Spleen (tissue), 11 donors: ENCODE data around the gene FEZ2. TPM values are rescaled to one million over a fixed set of nuclear protein-coding genes. Genes with fewer than 3 reads are reported as not detected.

Source experiments
- DNase-seq: peaks from one replicate; pipeline ENCODE4 v3.0.0-alpha.2; 2020
- H3K27ac ChIP-seq, 8 donors: fragments of 200-600 bp; sonication (generic) in 7 of 8; 1 replicate in 4 of 8; 2 replicates in 4 of 8; pipeline versions ENCODE4 v1.5.0 to v1.8.0; 2016 to 2021; ENCODE audit warnings: inconsistent platforms in 4 of 8, mild to moderate bottlenecking in 4 of 8, moderate library complexity in 1 of 8
- H3K27me3 ChIP-seq, 7 donors: fragments of 200-600 bp; sonication (generic) in 6 of 7; replicated peaks in 1 of 7; 1 replicate in 4 of 7; 2 replicates in 3 of 7; pipeline versions ENCODE4 v1.5.0 to v1.8.0; 2016 to 2021; ENCODE audit warnings: inconsistent platforms in 3 of 7, mild to moderate bottlenecking in 1 of 7
- H3K36me3 ChIP-seq, 6 donors: fragments of 200-600 bp; sonication (generic) in 5 of 6; 1 replicate in 4 of 6; 2 replicates in 2 of 6; pipeline versions ENCODE4 v1.5.0 to v1.8.0; 2016 to 2021; ENCODE audit warnings: inconsistent platforms in 2 of 6
- H3K4me1 ChIP-seq, 6 donors: fragments of 200-600 bp; sonication (generic) in 5 of 6; 1 replicate in 3 of 6; 2 replicates in 3 of 6; pipeline versions ENCODE4 v1.5.0 to v1.8.0; 2016 to 2021; ENCODE audit warnings: inconsistent platforms in 3 of 6
- H3K4me3 ChIP-seq, 8 donors: fragments of 200-600 bp; sonication (generic) in 7 of 8; 1 replicate in 4 of 8; 2 replicates in 4 of 8; pipeline versions ENCODE4 v1.5.0 to v1.8.0; 2016 to 2021; ENCODE audit warnings: inconsistent platforms in 4 of 8, mild to moderate bottlenecking in 4 of 8, moderate library complexity in 2 of 8
- H3K9me3 ChIP-seq, 8 donors: fragments of 200-600 bp; sonication (generic) in 7 of 8; 1 replicate in 4 of 8; 2 replicates in 4 of 8; pipeline versions ENCODE4 v1.5.0 to v1.8.0; 2016 to 2021; ENCODE audit warnings: inconsistent platforms in 4 of 8
- POLR2A ChIP-seq, 3 donors: fragments of 450-650 bp; IDR thresholded peaks; one replicate each; pipeline ENCODE4 v1.5.1; 2017; ENCODE audit warnings: antibody characterized with exemption in 3 of 3, mild to moderate bottlenecking in 1 of 3
- POLR2AphosphoS5 ChIP-seq, 3 donors: sonication (generic); formaldehyde crosslinking; IDR thresholded peaks; one replicate each; pipeline ENCODE4 v1.5.1; 2017; ENCODE audit warnings: antibody characterized with exemption in 3 of 3
- WGBS, 5 donors: extraction: QIAGEN DNeasy Blood & Tissue Kit in 3 of 5; methylation state at CpG; one replicate each; pipeline versions ENCODE4 v1.1.5 to v1.1.7; 2013 to 2018; 5-methylcytosine and 5-hydroxymethylcytosine counted together
- intact Hi-C: fragments of 100-400 bp; cut with DNase I; formaldehyde crosslinking; loops from one replicate; pipeline ENCODE4 v1.15.0; 2023; ENCODE audit warnings: low total_unique reads
- polyA plus RNA-seq, 3 donors: library from polyadenylated mRNA; stranded (reverse); fragments of 200-250 nt; gene quantifications; one replicate each; pipeline ENCODE4 v1.2.1, GENCODE V29; 2013
- total RNA-seq, 7 donors: library from RNA; depleted of rRNA in 3 of 7; stranded (reverse); fragments of >200 nt in 3 of 7; fragmentation: NEBNext Ultra II Directional in 4 of 7; extraction: Animal tissue kit (Norgen Biotek cat#: 25700) in 4 of 7; gene quantifications; one replicate each; pipeline versions ENCODE4 v1.1.0 to v1.2.1, GENCODE V29; 2016 to 2021
- TF ChIP-seq, protein P1 (sequence below), 11 experiments: fragments of 200-600 bp in 7 of 11; fragments of 450-650 bp in 4 of 11; sonication (generic) in 4 of 11; IDR thresholded peaks in 8 of 11; conservative IDR thresholded peaks in 3 of 11; 1 replicate in 7 of 11; 2 replicates in 4 of 11; pipeline versions ENCODE4 v1.4.0 to v1.8.0; 2016 to 2021; ENCODE audit warnings: antibody characterized with exemption in 11 of 11, inconsistent platforms in 4 of 11, mild to moderate bottlenecking in 1 of 11
- donor health status: healthy with polysubstance abuse.
- donor health status: DM: no; HTN: no; CAD: no; lungs with moderate emphysema.
- donor health status: DM: no; HTN: no; CAD: no.
- donor health status: Bipolar disorder and iron deficiency.
- donor health status: healthy.
- donor health status: DM: no; HTN: no; CAD: no.
- donor health status: DM: yes; HTN: yes; CAD: no.

FEZ2 gene
- total and polyA plus RNA-seq, 10 donors = 12.2 to 76.9 (median 57.1) TPM

DNA sequence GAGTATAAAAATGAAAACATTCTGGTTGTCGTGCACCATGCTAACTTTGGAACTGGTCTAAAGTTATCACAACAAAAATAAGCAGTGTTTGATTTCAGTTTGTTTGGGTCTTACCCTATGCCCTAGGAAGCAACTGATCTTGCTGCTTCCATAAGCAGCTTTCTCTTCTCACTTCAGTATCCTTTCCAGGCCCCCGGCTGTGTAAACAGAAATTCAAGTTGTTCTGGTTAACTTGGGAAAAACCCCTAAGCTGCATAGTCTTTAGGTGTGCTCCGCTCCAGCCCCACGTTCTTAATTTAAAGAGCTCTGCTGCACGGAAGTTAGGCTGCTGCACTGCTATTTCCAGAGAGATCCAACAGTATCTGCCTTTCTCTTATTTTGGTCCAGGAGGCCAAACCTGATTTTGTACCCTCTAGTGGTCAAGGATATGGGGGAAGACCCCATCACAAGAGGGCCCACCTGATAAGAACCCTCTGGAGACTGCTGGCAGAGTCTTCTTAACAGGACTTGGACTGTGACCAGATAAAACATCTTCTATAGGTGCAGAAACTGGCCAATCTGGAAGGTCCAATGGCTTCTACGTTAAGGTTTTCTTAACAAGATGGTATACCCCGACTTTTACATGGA is 69.1 kb downstream of the FEZ2 start:
- peaks cover 0 to 14% (median 5%) of the 10 kb centered on the region in 6 donors for H3K4me1 ChIP-seq
- H3K27me3 ChIP-seq = no peaks in the 10 kb centered on the region
- H3K27ac ChIP-seq = no peak overlapping the region
- H3K4me3 ChIP-seq = no peak overlapping the region
- no peaks in the 10 kb centered on the region for H3K9me3 ChIP-seq
- no peak for TF ChIP-seq POLR2A (IDR thresholded peaks at IDR 0.05)
- TF ChIP-seq, protein P1, sequence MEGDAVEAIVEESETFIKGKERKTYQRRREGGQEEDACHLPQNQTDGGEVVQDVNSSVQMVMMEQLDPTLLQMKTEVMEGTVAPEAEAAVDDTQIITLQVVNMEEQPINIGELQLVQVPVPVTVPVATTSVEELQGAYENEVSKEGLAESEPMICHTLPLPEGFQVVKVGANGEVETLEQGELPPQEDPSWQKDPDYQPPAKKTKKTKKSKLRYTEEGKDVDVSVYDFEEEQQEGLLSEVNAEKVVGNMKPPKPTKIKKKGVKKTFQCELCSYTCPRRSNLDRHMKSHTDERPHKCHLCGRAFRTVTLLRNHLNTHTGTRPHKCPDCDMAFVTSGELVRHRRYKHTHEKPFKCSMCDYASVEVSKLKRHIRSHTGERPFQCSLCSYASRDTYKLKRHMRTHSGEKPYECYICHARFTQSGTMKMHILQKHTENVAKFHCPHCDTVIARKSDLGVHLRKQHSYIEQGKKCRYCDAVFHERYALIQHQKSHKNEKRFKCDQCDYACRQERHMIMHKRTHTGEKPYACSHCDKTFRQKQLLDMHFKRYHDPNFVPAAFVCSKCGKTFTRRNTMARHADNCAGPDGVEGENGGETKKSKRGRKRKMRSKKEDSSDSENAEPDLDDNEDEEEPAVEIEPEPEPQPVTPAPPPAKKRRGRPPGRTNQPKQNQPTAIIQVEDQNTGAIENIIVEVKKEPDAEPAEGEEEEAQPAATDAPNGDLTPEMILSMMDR (IDR thresholded peaks at IDR 0.05 in 8 of 11, conservative IDR thresholded peaks at IDR 0.05 in 3 of 11) = no peak
- no peak for TF ChIP-seq POLR2AphosphoS5 (IDR thresholded peaks at IDR 0.05)
- H3K36me3 ChIP-seq = peaks cover 0 to 50% (median 7%) of the 10 kb centered on the region in 6 donors
- 84 to 93% (median 89%) methylated on average over 7 of the region's 7 CpGs for WGBS, 5 donors
- no peak for DNase-seq
- intact Hi-C loops = no loop called here

DNA sequence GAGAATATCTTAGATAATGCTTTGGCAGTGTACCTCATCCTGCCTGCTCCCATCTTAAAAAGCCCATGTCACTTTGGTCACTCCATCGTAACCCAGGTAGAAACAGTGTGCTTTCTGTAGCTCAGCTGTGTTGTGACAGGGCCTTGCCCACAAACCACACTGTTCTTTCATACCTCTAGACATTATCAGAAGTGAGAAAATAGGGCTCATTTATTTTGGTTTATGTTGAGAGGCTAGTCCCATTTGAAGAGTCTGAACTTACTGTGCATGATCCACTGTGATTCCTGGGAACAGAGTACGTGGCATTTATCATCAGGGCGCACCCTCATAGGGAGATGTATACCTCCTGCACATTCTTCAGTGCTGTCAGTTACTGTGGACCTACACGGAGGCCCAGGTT is 69.7 kb downstream of the FEZ2 start:
- TF ChIP-seq, protein P1 (IDR thresholded peaks at IDR 0.05 in 8 of 11, conservative IDR thresholded peaks at IDR 0.05 in 3 of 11) = no peak
- TF ChIP-seq POLR2AphosphoS5 (IDR thresholded peaks at IDR 0.05) (no peak), POLR2A (IDR thresholded peaks at IDR 0.05) (no peak)
- peaks cover 0 to 14% (median 5%) of the 10 kb centered on the region in 6 donors for H3K4me1 ChIP-seq
- intact Hi-C loops = no loop called here
- WGBS, 5 donors = 83 to 93% (median 88%) methylated on average over 4 of the region's 4 CpGs
- DNase-seq = no peak
- peaks cover 0 to 56% (median 10%) of the 10 kb centered on the region in 6 donors for H3K36me3 ChIP-seq
- H3K4me3 ChIP-seq = no peak overlapping the region
- H3K27me3 ChIP-seq = no peaks in the 10 kb centered on the region
- H3K27ac ChIP-seq = no peak overlapping the region
- no peaks in the 10 kb centered on the region for H3K9me3 ChIP-seq

DNA sequence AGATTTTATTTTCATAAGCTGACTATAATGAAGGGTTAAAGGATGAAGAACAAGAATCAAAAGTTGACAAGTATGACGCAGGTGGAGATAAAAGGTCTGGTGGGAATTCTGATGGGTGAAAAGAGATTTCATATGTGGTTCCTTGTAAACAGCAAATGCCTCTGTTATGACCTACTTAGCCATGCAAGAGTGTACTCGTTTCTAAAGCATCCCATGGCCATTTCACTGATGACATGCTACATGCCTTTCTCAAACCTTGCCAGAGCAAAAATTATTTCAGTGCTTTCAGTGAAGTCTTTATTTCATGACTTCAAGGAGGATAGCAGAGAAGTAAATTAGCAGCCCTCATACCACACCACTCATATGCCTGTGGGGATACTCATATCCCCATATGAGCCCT is 71.7 kb downstream of the FEZ2 start:
- intact Hi-C loops = no loop called here
- Histone ChIP-seq H3K27me3 (no peaks in the 10 kb centered on the region), H3K9me3 (no peaks in the 10 kb centered on the region), H3K4me1 (peaks cover 0 to 14% (median 4%) of the 10 kb centered on the region in 6 donors), H3K27ac (no peak overlapping the region), H3K36me3 (peaks cover 0 to 64% (median 23%) of the 10 kb centered on the region in 6 donors), H3K4me3 (no peak overlapping the region)
- no peak for TF ChIP-seq POLR2A (IDR thresholded peaks at IDR 0.05)
- DNase-seq = no peak
- 73 to 89% (median 79%) methylated on average over 2 of the region's 2 CpGs for WGBS, 5 donors

DNA sequence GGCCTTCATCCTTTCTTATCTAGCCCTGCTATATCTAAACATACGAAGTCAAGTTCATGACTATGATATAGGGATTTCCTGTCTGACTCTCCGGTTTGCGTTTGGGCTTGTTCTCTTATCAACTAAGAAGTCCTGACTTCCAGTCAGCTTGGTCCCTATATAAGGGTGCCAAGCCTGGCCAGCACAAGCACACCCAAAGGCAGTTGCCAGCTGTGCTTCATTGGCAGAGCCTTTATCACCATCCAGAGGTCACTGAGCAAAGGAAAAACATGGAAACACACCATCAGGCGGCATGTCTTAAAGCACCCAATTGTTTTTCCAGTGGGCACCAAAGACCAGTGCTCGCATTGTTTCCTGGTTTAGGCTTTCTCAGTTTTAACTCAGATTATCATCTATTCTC is 72.7 kb downstream of the FEZ2 start:
- H3K36me3 ChIP-seq = peaks cover 0 to 73% (median 25%) of the 10 kb centered on the region in 6 donors
- H3K27ac ChIP-seq = no peak overlapping the region
- no peak for DNase-seq
- H3K27me3 ChIP-seq = no peaks in the 10 kb centered on the region
- intact Hi-C loops = no loop called here
- no peak for TF ChIP-seq POLR2A (IDR thresholded peaks at IDR 0.05)
- no peak for TF ChIP-seq POLR2AphosphoS5 (IDR thresholded peaks at IDR 0.05)
- TF ChIP-seq, protein P1 (IDR thresholded peaks at IDR 0.05 in 8 of 11, conservative IDR thresholded peaks at IDR 0.05 in 3 of 11) = no peak
- no peak overlapping the region for H3K4me3 ChIP-seq
- H3K9me3 ChIP-seq = no peaks in the 10 kb centered on the region
- 84 to 95% (median 89%) methylated on average over 5 of the region's 5 CpGs for WGBS, 5 donors
- H3K4me1 ChIP-seq = peaks cover 0 to 4% (median 0%) of the 10 kb centered on the region in 6 donors
